Parathyroid adenoma (tissue), 2 donors: Measurements from ENCODE around the gene NUAK1.

ENCODE experiments used
- H2AFZ ChIP-seq: fragments of 300-600 bp; sonication (generic); one replicate; pipeline ENCODE4 v1.7.0; 2017; ENCODE audit warnings: antibody characterized with exemption, mild to moderate bottlenecking
- H3K27ac ChIP-seq: fragments of 300-600 bp; sonication (generic); one replicate; pipeline ENCODE4 v1.7.0; 2017
- H3K27me3 ChIP-seq: fragments of 300-600 bp; sonication (generic); one replicate; pipeline ENCODE4 v1.7.0; 2017; ENCODE audit warnings: low read length; ENCODE audit not compliant: control insufficient read depth, insufficient read depth
- H3K36me3 ChIP-seq: fragments of 300-600 bp; sonication (generic); one replicate; pipeline ENCODE4 v1.7.0; 2017; ENCODE audit warnings: low read length; ENCODE audit not compliant: control insufficient read depth, insufficient read depth
- H3K4me1 ChIP-seq: fragments of 300-600 bp; sonication (generic); one replicate; pipeline ENCODE4 v1.7.0; 2017; ENCODE audit warnings: control low read depth
- H3K4me2 ChIP-seq: fragments of 300-600 bp; sonication (generic); one replicate; pipeline ENCODE4 v1.7.0; 2017; ENCODE audit warnings: low read length
- H3K4me3 ChIP-seq: fragments of 300-600 bp; sonication (generic); one replicate; pipeline ENCODE4 v1.7.0; 2017; ENCODE audit warnings: low read depth, low read length
- H3K79me2 ChIP-seq: fragments of 300-600 bp; sonication (generic); one replicate; pipeline ENCODE4 v1.7.0; 2017; ENCODE audit warnings: control low read depth
- H3K9ac ChIP-seq: fragments of 300-600 bp; sonication (generic); one replicate; pipeline ENCODE4 v1.7.0; 2017; ENCODE audit warnings: mild to moderate bottlenecking
- H3K9me3 ChIP-seq: fragments of 300-600 bp; sonication (generic); one replicate; pipeline ENCODE4 v1.7.0; 2017; ENCODE audit warnings: low read length; ENCODE audit not compliant: control insufficient read depth
- TF ChIP-seq, protein P1 (sequence below): fragments of 300-600 bp; sonication (generic); IDR thresholded peaks from one replicate; pipeline ENCODE4 v1.7.0; 2017; ENCODE audit warnings: antibody characterized with exemption, mild to moderate bottlenecking
- donor health status: primary hyperparathyroidism.

The NUAK1 gene

DNA sequence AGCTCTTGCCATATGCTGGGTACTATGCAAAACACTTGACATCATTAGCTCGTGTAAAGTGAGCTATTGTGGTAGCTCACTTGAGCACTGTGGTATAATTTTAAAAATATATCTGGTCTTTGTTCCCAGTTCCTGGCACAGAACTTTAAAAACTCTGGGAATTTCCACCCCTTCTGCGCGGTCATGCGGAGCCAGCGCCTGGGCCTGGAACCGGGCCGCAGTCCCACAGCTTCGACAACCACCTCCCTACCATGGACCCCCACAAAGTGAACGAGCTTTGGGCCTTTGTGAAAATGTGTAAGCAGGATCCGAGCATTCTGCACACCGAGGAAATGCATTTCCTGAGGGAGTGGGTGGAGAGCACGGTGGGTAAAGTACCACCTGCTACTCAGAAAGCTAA is 123.1 kb downstream of the NUAK1 start:
- TF ChIP-seq, protein P1, sequence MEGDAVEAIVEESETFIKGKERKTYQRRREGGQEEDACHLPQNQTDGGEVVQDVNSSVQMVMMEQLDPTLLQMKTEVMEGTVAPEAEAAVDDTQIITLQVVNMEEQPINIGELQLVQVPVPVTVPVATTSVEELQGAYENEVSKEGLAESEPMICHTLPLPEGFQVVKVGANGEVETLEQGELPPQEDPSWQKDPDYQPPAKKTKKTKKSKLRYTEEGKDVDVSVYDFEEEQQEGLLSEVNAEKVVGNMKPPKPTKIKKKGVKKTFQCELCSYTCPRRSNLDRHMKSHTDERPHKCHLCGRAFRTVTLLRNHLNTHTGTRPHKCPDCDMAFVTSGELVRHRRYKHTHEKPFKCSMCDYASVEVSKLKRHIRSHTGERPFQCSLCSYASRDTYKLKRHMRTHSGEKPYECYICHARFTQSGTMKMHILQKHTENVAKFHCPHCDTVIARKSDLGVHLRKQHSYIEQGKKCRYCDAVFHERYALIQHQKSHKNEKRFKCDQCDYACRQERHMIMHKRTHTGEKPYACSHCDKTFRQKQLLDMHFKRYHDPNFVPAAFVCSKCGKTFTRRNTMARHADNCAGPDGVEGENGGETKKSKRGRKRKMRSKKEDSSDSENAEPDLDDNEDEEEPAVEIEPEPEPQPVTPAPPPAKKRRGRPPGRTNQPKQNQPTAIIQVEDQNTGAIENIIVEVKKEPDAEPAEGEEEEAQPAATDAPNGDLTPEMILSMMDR, result no peak
- H3K4me2 ChIP-seq, result no peak overlapping the region
- no peaks in the 10 kb centered on the region for H3K36me3 ChIP-seq
- no peak overlapping the region for H3K4me3 ChIP-seq
- H3K27me3 ChIP-seq, result no peaks in the 10 kb centered on the region
- no peaks in the 10 kb centered on the region for H3K79me2 ChIP-seq
- no peak overlapping the region for H3K9ac ChIP-seq
- no peaks in the 10 kb centered on the region for H3K4me1 ChIP-seq
- no peak overlapping the region for H3K27ac ChIP-seq
- H3K9me3 ChIP-seq, result no peaks in the 10 kb centered on the region
- H2AFZ ChIP-seq, result no peak overlapping the region

DNA sequence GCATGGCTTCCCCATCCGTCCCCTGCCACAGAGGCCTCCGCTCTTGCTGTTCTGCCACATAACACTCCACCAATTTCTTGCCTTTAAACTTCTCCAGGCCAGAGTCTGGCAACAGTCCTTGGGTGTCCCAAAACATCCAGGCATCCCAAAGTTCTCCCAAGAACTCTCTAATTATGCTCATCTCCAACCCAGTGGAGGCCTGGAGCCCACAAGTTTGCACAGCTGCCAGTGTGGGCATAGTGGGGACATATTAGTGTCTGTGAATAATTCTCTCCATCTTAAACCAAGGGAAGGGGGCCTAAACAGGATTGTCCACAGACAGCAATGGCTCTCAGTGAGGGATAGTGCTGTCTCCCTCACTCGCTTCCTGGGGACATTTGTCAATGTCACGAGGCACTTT is 124.8 kb downstream of the NUAK1 start:
- no peaks in the 10 kb centered on the region for H3K9me3 ChIP-seq
- no peak overlapping the region for H3K27ac ChIP-seq
- no peak overlapping the region for H3K4me2 ChIP-seq
- H3K9ac ChIP-seq, result no peak overlapping the region
- no peak overlapping the region for H3K4me3 ChIP-seq
- no peaks in the 10 kb centered on the region for H3K4me1 ChIP-seq
- no peaks in the 10 kb centered on the region for H3K36me3 ChIP-seq
- H3K27me3 ChIP-seq, result no peaks in the 10 kb centered on the region
- H3K79me2 ChIP-seq, result no peaks in the 10 kb centered on the region
- TF ChIP-seq, protein P1, result no peak
- H2AFZ ChIP-seq, result no peak overlapping the region
